Fibroblast of skin of back (primary cell): Measurements from ENCODE around the gene E2F2.
A peak's percentile ranks its signal among the peaks of the same experiment; 100 is the strongest.

Source experiments
- DNase-seq: peaks from one replicate; pipeline ENCODE4 v3.0.0-alpha.2; 2013

E2F2 gene

DNA sequence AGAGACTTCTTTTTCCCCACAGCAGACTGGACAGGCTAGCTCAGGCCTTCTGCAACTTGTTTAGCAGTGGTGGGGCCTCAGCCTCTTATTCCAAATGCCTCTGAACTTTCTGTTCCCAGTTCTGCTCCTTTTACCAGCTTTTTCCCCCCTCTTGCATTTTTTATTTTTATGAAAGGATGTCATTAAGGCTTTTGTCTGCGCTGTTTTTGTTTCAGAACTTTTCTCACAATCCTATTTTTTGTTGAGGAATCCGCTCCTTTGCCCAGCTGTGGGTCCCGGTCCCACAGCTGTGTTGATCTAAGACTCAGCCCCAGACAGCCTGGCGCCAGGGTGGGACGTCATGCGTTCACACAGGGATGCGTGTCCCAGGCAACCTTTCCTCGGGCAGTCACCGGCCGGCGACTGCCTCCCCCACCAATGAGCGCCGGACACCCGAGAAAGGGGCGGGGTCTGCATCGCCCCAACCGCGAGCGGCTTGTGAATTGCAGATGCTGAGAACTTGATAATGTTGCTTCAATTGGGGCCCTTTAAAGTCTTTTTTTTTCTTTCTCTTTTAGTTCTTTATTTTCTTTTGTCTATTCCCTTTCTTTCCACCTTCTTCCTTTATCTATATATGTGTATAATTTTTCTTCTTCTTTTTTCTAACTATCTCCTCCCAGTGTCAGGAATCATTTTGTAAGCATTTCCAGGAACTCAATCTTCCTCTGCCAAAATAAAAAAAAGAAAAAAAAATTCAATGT is 31.3 kb upstream of the E2F2 start:
- peak; percentile 99 for DNase-seq

DNA sequence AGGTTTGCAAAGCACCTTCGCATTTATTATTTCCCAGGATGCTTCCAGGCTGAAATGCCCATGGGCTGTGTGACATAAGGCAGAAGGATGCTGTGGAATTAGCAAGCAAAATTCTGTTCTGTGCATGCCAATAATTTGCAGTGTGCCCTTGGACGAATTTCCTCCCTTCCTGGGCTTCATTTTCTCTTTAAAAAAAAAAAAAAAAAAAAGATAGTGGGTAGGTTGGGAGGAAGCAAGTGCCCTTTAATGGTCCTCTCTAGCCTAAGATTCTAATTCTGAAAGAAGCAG is 30.7 kb upstream of the E2F2 start:
- DNase-seq, result peak; percentile 78

DNA sequence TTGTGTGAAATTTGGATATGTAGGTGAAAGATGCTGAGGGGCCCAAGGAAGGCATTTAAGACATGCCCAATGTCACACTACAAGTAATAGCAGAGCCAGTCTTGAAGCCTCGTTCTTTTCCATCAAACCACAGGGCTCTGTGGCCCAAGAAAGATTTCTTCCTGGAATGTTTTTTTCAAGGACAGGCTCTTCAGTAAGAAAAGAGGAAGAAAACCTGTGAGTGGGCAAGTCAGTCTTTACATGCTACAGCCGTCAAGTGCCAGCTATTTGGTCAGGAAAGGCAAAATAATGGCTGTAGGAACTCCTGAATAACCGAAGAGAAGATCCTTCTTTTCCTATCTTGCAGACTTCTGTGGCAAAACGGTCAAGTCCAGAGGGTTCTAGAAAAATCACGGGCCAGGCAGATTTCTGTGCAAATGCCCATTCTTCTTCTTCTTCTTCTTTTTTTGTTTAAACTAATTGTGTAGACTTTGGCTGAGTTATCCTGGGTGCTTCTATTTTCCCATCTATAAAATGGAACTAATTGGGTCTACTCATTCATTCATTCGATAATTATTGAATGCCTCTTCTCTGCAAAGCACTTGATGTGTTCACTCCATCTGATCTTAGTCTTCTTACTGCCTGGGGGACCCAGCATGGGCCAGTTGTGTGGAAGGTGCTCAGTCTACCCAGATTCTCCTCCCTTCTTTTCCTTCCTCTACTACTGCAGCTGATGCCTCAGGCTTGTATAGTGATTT is 30.2 kb upstream of the E2F2 start:
- no peak for DNase-seq

DNA sequence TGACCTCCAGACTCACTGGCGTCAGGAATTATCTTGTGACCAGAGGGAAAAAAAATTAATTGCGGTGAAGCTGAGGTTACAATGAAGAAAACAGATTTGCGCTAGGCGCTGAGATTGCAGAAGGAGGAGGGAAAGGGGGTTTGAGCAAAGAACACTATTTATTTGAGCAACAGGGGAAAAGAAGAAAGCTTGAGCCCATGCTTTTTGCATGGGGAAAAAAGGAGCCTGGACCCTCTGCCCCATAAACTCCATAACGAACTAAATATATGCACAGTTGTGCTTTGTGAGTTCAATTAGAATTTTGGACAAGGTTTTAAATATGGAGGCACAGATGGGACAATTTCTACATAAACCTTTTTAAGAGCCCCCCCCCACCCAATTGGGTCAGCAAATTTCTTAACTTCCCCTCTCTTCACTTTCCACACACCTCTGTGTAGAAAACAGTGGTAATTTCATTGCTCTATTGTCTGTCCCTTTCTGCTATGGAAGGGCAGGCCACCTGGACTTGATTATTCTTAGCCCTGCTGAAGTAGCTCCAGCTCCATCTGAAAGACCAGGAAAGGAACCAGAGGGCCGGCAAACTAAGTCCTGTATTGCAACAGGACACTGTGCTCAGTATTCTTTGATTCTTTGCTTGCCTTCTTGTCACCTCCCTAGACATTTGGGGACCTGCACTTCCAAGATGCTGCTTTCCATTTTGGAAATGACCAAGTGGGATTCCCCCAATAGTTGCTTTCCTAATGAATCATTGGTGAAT is 29.1 kb upstream of the E2F2 start:
- no peak for DNase-seq

DNA sequence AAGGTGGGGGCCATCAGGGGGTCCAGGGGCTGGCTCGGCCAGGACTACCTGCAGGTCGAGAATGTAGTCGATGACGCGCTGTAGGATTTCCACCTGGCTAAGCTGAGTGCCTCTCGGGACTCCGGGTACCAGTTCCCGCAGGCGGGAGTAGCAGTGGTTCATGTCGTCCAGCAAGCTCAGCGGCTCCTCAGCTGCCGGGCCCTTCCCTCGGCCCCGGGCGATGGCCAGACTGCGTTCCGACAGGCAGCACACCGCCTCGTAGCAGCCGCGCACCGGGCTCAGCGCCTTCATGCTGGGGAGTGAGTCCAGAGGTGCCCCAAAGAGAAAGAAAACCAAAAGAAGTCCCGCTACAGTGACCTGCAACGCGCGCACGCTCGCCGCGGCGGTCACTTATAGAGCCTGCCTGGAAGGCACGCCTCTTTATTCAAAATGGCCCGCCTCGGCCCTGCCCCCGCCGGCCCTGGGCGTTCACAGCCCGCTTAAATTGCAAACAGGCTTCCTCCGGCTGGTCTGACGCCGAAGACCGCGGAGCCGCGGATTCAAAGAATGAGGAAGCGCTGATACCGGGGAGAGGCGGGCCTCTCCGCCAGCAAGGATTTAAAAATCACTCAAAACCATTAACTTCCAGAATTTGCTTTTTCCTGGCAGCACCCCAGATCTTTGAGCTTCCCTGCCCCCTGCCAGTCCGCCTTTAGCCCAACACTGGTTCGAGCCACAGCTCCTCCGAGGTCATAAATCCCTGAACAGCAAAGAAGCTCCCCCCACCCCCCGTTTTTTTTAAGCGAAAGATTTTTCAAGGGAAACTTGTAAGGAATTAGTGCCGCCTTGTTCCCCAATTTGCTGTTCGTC is 28.3 kb upstream of the E2F2 start, which contains the start of gene ID3:
Gene ID3, minus strand, starts transcription at position 366 of the 849 bp plus-strand sequence. Its CDS starts 75 bp downstream, at position 291.
- DNase-seq, result peak; percentile 99

DNA sequence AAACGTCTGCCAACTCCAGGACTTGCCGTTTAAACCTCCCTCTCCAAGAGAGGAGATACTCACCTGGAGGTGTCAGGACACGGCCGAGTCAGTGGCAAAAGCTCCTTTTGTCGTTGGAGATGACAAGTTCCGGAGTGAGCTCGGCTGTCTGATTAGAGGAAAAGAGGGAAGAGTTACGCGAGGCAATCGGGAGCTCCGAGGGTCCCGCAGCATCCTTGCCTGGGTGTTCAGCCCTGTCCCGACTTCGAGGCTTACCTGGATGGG is 27.8 kb upstream of the E2F2 start:
- no peak for DNase-seq

DNA sequence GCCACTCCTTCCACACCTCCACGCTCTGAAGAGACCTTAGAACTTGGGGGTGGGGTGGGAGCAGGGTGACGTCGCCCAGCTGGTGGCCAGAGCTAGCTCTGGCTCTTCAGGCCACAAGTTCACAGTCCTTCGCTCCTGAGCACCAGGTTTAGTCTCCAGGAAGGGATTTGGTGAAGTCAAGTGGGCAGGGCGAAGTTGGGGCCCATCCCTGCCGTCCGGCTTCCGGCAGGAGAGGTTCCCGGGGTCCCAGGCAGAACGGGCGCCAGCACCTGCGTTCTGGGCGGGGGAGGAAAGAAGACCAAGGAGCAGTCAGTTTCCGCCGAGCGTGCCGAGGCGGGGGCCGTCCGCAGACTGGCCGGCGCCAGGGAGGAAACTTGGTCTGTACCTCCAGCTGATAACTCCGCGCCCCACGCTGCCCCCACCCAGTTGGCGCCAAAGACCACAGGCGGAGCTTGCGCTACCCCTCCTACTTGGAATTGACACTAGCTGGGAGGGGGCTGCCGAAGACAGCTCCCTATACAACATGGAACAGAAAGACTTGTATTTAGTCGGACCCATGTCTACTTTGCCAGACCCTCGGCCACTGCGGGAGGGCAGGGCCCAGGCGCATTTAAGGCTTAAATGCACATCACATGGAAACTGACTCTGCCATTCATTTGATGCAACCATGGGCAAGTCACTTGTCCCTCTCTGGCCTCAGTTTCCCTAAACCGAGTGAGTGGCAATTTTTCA is 27.3 kb upstream of the E2F2 start:
- DNase-seq, result peak; percentile 52

DNA sequence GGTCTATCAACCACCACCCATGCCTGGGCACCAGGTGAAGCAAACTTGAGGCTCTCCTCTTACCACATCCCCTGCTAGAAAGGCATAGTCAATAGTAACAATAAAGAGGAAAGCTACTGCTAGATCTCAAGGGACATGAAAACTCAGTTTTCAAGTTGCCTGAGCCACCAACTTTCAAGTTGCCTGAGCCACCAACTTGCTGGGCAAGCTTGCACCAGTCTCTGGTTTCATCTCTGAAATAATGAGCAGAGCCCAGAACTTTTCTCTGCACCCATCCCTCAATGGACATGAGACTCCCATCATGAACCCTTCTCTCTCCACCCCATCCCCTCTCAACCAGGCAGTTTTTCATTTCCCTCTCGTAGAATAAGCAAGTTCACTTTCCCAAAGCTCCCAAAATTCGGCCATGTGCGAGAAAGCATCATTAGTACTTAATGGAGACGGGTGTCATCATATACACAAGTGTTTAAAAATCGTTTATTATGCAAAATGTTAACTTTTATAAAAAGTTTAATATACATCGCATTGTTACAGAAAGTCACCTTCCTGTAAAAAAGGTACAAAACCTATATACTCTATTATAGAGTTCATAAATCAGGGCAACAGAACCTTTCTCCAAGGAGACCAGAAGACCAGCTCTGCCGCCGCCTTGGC is 26.6 kb upstream of the E2F2 start:
- no peak for DNase-seq

DNA sequence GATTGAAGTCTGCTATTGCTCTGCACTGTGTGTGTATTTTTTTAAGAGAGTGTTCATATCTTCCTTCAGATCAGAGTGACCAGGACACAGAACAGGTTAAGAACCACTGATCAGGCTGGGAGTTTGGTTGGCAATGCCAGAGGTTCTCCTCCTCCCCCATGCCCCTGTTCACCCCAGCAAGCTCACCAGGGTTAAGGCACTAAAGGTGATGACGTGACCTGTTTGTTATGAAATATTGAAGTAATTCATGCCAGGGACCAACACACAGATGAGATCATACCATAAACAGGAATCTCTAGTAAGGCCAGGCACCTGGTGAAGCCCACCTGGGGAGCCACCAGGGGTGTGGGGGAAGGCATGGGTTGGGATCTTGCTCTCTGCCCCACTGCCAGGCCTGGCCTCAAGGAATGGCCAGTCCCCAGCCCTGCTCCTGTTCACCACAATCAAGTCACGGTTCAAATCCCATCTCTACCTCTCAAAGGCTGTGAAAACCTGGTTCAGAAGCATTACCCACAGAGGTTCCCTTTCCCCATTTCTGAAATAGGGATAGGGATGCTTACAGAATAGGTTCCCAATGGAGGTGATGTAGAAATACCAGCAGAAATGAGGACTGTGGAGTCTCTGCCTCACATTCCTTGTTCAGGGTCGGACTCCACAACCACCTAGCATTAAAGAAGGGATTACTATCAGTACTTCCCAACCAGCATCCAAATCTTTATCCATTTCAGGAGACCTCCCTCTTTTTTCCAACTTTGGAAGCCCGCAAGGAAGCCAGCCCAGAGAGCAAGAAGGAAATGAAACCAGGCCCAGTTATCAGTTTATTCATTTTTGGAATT is 25.8 kb upstream of the E2F2 start:
- DNase-seq, result peak; percentile 67

DNA sequence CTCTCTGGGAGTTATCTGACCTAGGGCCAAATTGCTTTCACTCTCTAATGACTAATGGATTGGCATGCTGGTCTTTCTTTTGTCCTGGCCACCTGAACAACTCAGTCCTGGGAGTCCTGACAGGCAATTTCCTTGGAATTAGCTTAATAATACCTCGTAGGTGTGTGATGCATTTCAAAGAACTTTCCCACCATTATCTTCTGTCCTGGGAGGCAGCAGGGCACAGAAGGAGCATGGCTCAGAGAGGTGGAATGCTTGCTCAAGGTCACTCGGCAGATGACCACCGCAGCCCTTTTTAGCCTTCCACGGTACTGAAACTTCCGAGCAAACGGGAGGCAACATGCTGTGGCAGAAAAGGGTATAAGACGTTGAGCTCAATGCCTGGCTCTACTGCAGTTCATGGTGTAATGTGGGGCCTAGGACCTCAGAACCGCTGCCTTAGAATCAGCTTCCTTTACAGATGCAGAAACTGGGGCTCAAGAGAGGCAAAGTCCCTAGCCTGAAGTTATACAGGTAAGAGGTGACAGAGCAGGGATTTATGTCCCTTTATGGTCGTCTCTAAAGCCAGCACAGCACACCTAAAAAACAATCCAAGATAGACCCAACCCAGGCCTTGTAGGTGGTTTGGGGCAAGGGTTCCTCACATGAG is 25.1 kb upstream of the E2F2 start:
- peak; percentile 79 for DNase-seq

DNA sequence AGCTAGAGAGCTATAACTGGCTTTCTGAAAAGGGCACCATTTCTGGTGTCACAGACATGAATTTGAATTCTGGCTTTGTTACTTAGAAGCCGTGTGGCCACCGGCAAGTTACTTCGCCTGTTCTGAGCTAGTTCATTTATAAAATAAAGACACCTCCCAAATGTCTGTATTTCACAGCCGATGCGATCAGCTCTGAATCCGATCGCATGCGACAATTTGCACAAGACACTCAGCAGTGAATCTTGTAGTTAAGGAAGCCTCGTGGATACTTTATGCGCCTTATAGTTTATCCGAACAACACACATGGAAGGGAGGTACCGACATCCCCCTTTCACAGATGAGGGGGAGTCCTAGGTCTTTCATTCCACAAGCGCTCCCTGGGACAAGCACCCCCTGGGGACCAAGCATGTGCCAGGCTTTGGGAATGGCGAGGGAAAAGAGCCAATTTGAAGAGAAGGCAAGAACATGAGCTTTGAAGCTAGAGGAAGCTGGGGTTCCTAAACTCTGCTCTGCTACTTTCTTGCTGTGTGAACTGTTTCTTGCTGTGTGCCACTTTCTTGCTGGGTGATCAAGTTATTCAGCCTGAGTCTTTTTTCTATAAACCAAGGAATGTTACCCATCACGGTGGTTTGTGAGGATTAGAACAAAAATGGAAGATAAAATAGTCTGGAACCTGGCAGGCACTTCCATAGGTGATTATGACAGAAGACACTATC is 24.4 kb upstream of the E2F2 start:
- peak; percentile 77 for DNase-seq

DNA sequence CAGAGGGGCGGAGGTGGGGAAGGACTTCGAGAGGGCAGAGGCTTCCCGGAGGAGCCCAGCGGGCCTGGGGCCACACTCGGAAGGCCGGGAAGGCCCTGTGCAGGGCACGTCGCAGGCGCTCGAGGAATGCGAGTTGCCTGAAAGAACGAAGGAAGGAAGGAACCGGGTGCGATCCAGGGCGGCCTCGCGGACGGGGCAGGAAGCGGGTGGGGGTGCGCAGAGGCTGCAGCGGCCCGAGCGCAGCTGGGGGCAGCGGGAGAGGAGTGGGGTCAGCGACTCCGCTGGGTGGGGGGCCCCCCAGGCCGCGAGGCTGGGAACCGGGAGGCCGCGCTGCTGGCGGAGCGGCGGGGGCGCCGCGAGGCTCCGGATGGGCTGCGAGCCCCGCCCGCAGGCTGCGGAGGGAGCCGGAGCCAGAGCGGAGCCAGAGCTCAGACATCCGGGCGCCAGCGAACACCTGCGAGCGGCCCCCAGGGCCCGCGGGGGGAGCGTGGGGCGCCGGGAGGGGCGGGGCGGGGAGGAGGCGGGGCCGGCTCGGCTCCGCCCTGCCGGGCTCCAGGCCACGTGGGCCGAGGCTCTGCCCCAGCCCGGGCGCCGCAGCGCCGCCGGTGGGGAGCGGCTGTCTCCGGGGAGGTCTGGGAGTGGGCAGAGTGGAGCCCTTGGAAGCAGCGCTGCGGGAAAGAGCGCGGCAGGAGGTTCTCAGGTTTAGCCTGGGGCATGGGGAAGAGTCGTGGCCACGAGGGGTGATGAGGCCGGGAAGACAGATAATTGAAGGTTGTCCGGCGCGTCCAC is 23.6 kb upstream of the E2F2 start:
- DNase-seq, result peak; percentile 90

DNA sequence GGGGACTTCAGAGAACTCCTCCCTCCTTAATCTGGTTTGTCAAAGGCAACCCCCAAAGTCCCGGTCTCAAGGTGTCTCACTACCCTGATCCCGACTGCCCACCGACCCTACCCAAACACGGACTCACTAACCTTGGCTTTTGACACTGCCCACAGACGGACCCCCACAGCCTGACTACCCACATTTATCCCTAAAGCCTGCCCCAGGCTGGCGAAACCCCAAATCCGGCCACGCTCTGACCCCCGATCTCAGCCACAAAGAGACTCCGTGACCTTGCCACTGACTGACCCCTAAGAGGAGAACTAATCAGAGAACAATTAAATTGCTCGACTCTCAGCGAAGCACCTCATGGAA is 23.1 kb upstream of the E2F2 start:
- DNase-seq, result no peak

DNA sequence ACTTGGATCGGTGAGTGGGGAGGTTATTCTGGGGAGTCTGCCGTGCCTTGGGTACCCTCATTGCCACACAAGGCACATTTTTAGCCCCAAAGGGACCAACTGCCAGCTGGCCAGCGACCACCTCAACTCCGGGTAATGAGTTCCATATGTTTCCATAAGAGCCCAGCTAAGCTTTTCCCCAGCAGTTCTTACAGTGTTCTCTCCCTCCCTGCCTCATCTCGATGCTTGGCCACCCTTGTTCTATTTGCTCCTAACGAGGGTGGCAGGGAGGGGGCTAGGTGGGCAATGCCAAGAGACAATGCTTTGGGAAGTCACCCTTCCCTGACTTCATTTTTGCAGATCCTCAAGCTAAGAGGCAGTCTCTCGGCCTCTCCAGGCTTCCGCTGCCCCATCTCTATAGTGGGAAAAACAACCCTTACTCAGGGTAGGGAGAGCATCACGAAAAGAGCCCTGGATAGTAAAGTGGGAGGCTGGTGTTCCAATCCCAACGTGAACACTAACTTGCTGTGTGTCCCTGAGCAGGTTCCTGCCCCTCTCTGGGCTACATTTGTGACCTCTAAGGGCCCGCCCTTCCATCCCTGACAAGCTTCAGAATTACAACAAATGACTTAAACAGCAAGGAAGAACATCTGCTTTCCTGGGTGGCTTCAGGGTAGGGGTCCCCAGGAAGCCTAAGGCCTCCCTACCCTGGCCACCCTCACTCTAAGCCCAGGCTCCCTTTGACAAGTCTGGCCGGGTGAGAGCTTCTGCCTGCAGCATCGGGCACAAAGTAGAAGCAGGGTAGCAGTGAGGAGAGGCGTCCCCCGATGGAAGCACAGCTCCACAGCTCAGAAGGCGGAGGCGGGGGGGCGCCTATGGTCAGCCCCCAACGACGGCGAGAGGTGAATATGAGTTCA is 22.4 kb upstream of the E2F2 start:
- no peak for DNase-seq

DNA sequence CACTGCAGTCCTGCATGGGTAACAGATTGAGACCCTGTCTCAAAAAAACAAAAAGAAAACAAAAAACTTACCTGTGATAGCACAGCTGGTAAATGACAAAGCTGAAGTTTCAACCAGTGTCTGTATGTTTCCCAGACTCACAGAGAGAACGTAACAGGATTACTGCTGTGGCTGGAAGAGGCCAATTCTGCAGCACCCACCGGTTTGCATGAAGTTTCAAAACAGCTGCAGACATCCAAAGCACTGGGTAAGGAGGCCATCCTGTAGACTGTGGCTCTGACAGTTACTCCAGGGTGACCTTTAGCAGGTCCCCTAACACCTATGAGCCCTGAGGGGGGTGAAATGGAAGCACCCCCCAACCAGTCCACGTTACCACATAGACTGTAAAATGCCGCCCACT is 20.8 kb upstream of the E2F2 start:
- DNase-seq, result no peak

DNA sequence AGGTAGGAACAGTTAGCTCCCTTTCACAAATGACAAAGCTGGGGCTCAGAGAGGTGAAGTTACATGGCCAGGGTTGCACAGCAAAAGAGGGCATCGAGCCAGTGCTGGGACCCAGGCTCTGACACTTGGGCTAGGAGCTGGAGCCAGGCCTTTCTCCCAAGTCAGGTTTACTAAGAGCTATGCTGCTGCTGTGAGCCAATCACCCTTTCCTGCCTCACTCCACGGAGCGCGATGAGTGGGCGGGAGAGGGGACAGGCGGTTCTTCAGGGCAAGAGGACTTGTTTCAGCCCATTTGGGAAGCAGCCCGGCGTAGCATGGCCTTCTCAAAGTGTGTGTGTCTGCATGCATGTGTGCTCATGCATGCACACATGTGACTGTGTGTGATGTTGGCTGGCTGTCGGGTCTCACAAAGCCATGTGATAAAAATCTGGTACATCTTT is 17.7 kb upstream of the E2F2 start:
- DNase-seq, result peak; percentile 22

DNA sequence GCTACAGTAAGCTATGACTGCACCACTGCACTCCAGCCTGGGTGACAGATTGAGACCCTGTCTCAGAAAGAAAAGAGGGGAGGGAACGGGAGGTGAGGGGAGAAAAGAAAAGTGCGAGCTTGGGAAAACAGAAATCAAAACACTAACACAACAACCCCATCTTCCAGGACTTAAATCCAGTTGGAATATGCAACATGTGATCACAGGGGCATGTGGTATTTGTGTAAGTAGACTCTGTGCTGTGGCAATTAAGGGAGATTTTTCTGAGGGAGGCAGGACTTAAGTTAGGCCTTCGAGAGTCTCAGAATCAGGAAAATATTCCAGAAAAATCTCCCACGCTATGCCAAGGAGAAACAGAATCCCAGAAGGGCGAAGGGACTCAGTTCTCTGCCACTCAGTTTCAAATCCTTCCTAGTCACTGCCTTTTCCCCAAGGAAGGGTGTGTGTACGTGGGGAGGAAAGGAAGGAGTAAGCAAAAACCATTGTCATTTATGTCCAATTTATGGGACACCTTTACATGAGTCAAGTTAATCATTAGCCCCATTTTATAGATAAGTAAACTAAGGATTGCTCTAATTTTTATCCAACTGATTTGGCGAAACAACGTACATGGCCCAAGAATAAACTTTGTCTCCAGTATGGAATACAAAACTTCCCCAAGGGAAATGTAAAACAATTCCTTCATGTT is 16.0 kb upstream of the E2F2 start:
- no peak for DNase-seq
